Stimulated activated CD4-positive, alpha-beta T cell treated with anti-CD3 and anti-CD28 coated beads, Interleukin-1b, Interleukin-23, amount 100 ng/mL, for 1 hour (primary cell): Measurements from ENCODE around the gene HDHD3.
"Not testable (repeated sequence)": the region's sequence is repeated elsewhere in the genome, so short reads cannot be mapped to it uniquely, and the experiment has no call there.

Experiments
- DNase-seq, 2 donors: peaks; one replicate each; pipeline ENCODE4 v3.0.0-alpha.2; 2020; ENCODE audit warnings: low read depth in 2 of 2

The HDHD3 gene

DNA sequence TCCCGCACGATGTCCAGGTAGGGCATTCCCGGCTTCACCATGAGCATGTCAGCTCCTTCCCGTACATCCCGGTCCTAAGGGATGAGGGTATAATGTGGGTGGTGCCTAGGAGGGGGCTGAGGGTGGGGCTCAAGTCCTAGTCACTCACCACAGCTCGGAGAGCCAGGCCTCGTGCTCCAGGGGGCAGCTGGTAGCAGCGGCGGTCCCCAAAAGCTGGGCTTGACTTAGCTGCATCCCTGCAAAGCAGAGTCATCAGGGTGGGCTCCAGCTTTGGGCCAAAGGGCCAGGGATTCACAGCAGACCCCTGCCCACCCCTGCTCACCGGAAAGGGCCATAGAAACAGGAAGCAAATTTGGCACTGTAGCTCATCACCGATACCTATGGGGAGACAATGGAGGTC, 12.7 kb upstream of the HDHD3 start:
- no peak for DNase-seq

DNA sequence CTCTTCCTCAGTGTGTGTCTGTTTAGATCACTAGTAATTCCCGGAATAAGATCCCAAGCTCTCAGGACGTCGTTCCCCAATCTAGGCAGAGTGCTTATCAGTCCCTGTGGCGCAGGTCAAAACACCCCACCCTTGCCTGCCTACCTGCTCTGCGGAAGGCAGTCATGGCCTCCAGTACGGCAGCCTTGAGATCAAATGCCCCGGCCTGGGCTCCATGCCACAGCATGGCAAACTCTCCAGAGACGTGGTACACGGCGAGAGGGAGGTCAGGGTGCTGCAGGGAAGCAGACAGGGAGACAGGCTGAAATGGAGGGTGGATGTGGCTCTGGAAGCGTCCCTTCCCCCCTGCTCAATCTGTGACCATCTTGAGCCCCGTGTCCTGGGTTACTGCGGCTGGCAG, 12.0 kb upstream of the HDHD3 start:
- DNase-seq = no peak

DNA sequence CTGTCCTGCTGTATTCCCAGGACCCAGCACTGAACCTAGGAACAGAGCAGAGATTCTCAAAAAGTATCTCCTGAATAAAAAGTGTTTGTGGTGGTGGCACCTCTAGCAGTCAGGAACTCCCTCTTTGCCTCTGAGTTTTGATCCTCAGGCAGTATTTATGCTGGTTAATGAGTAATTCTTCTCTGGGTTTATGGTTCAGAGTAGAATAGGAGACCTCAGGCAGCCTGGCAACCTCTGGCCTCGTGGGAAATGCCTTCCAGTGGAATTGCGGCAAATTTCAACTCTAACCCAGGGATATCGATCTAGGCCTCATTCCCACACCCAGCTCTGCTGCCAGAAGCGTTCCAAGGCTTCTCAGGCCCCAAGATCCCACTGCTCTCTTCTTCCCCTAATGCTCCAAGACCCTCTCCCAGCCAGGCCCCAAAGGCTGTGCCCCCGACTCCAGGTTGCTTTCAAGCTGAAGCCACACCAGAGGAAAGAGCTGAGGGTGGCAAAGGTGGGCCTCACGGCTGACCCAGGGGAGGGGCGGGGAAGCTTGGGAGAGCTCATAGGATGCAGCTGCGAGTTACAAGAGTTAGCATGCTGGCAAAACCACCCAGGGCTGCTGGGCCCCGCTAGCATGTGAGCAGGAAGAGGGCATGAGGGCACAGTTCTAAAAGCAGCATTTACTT, 10.9 kb upstream of the HDHD3 start:
- DNase-seq = no peak

DNA sequence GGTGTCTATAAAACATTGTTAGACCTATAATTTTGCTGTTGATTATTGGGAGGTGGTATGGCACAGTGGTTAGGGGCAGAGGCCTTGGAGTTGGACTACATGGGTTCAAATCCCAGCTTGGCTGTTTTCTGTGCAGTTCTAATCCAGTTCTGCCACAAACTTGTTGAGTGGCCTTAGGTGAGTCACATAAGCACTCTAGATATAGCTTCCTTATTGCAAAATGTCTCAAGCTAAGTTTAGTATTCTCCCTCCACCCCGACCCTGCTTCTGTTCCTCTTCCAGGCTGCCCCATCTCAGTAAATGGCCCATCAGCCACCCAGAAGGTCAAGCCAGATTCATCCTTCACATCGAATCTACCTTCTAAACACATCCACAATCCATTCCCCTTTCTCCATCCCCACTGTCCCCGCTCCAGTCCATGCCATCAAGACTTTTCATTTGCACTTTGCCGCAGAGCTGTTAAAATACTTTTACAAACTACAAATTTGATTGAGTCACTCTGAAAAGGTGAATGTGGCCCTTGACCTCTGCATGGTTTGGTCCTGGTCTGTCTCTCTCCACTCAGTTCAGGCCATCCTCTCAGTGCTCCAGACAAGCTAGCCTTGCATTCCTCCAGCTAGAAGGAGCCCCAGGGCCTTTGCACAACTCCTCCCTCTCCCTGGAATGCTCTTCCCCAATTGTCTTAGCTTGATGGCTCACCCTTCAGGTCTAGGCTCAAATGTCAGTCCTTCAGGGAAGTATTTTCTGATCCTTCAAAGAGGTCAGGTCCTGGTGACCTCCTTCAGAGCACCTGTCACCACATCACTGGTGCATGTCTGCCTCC, 10.0 kb upstream of the HDHD3 start:
- DNase-seq = no peak

DNA sequence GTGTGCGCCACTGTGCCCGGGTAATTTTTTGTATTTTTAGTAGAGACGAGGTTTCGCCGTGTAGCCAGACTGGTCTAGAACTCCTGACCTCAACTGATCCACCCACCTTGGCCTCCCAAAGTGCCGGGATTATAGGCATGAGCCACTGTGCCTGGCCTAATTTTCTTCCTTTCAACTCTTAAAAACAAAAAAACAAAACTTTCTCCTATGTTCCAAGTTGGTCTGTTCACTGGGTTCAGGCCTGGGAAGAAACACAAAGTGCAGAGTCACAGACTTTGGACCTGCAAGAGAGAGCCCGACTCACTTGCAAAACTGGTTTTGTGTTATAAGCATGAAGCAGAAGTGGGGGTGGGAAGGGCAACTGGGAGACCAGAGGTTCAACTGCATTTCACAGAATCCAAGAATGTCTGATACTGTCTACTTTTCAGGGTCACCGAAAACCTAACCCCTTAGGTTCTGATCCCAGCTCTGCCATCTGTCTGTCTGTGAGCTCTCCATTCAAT, 5.2 kb upstream of the HDHD3 start:
- DNase-seq = no peak

DNA sequence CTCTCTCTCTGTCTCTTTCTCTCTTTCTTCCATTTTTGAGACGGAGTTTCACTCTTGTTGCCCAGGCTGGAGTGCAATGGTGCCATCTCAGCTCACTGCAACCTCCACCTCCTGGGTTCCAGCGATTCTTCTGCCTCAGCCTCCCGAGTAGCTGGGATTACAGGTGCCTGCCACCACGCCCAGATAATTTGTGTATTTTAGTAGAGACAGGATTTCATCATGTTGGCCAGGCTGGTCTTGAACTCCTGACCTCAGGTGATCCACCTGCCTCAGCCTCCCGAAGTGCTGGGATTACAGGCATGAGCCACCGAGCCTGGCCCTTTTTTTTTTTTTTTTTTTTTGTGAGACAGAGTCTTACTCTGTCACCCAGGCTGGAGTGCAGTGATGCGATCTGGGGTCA, 4.7 kb upstream of the HDHD3 start:
- DNase-seq = not testable (repeated sequence)

DNA sequence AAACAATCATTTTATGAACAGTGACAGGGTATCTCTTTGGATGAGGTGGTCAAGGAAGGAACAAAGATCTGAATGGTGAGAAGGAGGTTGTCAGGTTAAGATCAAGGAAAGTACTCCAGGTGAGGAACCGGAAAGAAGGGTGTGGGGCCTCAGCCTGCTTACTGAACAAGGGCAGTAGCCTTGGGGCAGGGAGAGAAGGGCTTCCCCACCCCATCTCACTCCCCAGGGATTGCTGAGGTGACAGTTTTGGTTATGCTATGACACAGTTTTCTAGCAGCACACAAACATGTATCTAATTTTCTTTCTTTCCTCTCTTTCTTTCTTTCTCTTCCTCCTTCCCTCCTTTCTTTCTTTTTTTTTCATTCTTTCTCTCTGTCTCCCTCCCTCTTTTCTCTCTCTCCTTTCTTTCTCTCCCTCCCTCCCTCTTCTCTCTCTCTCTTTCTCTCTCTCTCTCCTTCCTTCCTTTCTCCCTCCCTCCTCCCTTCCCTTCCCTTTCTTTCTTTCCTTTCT, 4.1 kb upstream of the HDHD3 start:
- no peak for DNase-seq

DNA sequence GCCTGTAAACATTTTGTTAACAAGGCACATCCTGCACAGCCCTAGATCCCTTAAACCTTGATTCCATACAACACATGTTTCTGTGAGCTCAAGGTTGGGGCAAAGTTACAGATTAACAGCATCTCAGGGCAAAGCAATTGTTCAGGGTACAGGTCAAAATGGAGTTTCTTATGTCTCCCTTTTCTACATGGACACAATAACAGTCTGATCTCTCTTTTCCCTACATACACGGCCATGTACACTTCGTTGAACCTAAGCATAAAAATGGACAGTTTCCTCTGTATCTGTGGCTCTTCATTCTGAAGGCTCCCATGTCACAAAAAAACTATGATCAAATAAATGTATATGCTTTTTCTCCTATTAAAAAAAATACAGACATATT, 3.0 kb upstream of the HDHD3 start:
- DNase-seq = not testable (repeated sequence)

DNA sequence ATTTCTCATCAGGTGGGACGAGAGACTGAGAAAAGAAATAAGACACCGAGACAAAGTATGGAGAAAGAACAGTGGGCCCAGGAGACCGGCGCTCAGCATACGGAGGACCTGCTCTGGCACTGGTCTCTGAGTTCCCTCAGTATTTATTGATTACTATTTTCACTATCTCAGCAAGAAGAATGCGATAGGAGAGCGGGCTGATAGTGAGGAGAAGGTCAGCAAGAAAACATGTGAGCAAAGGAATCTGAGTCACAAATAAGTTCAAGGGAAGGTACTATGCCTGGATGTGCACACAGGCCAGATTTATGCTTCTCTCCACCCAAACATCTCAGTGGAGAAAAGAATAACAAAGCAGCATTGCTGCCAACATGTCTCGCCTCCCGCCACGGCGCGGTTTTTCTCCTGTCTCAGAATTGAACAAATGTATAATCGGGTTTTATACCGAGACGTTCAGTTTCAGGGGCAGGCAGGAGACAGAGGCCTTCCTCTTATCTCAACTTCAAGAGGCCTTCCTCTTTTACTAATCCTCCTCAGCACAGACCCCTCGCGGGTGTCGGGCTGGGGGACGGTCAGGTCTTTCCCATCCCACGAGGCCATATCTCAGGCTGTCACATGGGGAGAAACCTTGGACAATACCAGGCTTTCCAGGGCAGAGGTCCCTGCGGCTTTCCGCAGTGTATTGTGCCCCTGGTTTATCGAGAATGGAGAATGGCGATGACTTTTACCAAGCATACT, 2.5 kb upstream of the HDHD3 start:
- DNase-seq = not testable (repeated sequence)

DNA sequence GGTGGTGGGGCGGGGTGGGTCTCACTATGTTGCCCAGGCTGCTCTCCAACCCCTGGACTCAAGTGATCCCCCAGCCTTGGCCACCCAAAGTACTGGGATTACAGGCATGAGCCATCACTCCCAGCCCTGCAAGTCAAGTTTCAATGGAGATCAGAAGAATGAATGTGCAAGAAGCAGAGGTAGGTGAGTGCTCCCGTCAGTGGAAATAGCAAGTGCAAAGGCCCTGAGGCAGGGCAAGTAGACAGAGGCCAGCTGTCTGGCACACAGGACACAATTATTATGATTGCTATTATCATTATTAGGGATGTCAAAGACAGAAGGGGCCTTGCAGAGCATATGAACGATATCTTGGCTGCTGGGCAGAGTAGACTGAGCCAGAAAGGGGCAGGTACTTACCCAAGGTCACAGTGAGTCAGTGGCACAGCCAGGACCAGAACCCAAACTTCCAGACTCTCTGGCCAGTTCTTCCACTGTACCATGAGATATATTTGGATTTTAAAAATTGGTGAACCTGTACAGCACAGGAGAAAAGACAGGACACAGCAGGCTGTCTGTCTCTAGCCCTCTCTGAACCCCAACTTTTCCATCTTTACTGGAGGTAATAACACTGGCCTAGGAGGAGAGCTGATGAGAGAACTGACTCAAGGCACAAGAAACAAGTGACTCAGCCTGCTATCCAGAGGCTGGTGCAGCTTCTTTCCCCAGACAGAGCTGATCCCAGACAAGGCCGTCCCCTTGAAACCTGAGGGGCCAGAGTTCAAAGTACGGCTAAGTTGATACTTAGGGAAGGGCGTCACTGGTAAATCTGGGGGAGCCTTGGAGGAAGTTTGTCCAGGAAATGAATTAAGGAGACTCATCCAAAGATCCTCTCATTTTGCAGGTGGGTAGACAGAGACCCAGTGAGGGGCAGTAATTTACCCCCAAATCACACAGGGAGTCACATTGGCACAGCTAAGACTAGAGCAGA, 1.4 kb downstream of the HDHD3 start:
- no peak for DNase-seq

DNA sequence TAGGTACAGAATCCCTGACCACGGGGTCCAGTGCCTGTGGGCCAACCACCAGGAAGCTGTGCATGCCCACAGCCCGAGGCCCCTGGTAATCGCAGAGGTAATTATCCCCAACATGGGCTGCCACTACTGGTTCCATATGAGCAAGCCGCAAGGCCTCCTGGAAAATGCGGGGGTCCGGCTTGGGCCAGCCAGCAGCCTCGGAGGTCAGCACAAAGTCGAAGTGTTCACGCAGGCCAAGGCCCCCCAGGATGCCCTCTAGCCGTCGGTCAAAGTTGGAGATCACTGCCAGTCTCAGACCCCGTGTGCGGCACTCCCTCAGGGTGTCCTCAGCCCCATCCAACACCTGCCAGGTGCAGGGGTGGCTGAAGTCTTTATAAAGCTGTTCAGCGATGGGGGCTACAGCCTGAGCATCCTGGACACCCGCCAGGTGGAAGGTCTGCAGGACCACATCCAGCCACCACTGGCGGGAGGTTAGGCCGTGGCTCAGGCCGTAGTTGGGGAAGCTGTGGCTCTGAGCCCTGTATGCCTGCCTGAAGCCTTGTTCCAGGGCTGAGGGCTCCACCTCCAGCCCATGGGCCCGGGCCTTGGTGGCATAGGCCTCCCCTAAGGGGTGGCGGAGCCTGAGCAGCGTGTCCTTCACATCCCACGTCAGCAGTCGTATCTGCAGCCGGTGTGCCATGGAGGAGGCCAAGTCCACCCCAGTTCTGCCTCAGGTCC, 3.0 kb downstream of the HDHD3 start:
- no peak for DNase-seq

DNA sequence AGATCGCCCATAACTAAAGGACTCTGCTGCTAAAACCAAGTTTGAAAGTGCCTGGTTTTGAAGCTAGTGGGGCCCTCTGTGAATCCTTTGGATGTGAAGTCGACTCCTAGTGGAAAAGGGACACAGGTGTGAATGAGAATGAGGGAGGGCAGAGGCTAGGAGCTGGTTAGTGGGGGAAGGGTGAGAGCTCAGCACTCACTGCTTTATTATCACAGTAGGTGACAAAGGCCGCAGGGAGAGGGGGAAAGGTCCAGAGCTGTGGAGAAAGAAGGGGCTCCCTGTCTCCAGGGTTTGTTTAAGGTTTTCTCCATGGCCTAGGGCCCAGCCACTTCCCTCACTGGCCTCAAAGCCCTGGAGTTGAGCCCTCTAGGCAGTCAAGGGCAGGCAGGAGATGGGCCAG, 3.5 kb downstream of the HDHD3 start:
- no peak for DNase-seq

DNA sequence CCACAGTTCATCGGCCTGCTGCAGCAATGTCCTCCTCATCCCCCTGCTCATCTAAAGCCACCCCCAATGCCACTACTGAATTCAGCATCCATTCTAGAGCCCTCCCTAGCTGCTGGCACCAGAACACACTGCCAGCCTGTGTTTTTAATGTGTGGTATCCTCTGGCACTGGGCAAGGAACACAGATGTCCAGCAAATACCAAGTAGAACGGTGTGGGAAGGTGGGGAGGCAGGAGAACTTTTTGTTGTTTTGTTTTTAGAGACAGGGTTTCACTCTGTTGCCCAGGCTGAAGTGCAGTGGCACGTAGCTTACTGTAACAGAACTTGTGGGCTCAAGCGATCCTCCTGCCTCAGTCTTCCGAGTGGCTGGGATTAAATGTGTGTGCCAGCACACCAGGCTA, 4.7 kb downstream of the HDHD3 start:
- no peak for DNase-seq

DNA sequence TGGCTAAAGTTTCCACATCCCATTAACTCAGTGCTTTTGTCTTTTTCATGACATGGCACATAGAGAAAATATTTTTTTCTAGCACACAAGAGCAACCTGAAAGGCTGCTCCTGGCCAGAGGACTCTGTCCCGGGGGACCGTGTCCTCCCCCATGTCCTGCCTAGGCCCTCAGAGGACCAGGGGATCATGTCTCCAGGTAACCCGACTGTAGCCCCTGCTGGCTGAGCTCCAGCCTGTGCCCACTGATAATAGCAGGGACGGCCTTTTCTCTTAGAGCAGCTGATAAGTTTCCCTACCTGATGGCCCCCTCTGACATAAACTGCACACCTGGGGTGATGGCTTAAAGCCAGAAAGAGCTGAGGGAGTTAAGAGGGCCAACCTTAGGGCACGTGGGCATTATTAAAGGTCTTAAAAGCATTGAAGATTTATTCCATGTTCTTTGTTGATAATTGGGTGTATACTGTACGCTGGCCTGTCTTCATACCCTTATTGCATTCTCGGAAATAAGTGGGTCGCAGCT, 5.9 kb downstream of the HDHD3 start:
- no peak for DNase-seq

DNA sequence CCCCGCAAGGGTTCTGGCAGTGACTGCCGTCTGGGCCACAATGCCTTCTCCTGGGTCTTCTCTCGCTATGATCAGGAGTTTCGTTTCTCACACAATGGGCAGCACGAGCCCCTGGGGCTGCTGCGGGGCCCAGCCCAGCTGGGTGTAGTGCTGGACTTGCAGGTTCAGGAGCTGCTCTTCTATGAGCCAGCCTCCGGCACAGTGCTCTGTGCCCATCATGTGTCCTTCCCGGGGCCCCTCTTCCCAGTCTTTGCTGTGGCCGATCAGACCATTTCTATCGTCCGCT, 7.0 kb downstream of the HDHD3 start:
- DNase-seq = no peak

DNA sequence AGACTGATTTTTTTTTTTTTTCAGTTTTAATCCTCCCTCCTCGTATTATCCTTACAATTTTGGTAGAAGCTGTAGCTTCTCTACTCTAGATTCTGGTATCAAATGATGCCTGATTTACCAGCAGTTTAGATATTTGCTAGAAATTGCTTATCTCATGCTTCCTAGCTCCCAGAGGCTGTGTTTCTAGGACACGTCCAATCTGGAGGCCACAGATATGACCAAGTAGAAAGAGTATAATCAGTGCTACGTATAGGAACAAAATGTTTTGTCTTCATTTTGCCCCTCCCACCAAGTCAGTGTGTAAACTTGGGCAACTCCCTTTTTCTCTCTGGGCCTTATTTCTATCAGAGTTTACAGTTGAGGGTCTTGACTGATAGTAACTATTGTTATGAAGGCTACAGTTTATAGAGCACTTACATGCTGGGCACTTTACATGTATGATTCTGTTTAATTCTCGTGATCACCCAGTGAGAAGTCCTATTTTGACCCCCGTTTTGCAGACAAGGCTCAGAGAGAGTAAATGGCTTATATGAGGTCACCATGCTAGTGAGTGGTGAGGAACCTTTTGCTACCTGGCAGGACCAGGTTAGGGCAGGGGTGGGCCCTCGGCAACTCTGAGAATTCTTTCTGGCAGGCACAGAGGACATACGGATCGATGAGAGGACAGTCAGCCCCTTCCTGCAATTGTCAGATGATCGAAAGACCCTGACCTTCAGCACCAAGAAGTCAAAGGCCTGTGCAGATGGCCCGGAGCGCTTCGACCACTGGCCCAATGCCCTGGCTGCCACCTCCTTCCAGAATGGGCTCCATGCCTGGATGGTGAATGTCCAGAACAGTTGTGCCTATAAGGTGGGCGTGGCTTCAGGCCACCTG, 7.6 kb downstream of the HDHD3 start:
- no peak for DNase-seq

DNA sequence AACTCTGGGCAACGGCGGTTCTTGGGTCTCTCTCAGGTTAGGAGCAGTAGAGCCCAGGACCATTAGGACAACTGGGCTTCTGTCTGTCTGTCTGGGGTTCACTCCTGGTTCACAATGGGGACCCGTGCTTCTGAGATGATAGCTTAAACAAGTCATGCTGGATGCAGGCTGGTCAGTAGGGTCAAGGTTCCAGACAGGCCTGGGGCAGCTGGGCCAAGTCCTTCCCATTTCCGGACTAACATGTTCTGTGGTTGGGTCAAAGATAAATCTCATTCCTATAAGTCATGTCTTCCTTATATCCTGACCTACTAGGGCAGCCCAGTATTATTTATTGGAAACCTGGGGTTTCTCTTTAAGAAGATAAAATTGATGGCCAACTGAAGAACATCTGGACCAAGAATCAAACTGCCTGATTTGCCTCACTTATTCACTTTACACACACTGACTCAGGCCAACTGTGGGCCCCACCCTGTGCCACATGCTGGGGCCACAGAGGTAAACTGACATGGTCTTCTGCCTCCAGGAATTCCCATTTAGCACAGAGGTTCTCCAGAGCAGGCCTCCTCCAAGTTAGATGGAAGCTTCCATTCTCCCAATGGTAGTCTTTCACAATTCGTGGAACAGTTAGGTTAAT, 8.3 kb downstream of the HDHD3 start:
- no peak for DNase-seq

DNA sequence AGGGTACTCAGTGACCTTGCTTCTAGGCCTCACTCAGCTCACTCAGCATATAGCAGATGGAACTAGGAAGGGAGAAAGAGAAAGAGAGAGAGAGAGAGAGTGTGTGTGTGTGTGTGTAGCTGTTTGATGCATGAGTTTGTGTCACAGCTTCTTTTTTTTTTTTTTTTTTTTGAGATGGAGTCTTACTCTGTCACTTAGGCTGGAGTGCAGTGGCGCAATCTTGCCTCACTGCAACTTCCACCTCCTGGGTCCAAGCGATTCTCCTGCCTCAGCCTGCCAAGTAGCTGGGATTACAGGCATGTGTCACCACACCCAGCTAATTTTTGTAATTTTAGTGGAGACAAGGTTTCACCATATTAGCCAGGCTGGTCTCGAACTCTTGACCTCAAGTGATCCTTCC, 11.1 kb downstream of the HDHD3 start:
- DNase-seq = not testable (repeated sequence)

DNA sequence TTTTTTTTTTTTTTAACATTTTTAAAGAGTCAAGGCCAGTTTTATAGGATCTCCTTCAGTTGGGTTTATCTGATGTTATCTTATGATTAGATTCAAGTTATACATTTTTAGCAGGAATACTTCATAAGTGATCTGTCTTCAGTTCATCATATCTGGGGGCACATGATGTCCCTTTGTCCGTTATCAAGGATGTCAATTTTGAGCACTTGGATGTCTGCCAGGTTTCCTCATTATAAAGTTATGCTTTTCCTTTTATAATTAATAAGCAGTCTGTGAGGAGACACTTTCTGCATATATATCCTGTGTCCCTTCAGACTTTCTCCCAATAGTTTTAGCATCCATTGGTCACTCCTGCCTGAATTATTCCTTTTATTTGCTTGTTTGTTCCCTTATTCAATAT, 11.8 kb downstream of the HDHD3 start:
- no peak for DNase-seq
